GM12892 (cell line): Measurements from ENCODE around the gene MOGAT1.

Experiments used
- POLR2A ChIP-seq: IDR thresholded peaks from 2 replicates; pipeline ENCODE4 v1.6.1; 2011; ENCODE audit warnings: low read depth, low read length, control low read depth
- POLR2AphosphoS5 ChIP-seq: IDR thresholded peaks from 2 replicates; pipeline ENCODE4 v1.6.1; 2011; ENCODE audit warnings: low read depth, low read length, control low read depth
- TAF1 ChIP-seq: IDR thresholded peaks from 2 replicates; pipeline ENCODE4 v1.6.1; 2011; ENCODE audit warnings: low read depth, mild to moderate bottlenecking, control low read depth, low read length, borderline replicate concordance

GRCh38 chr2:222756362-222756831, 84.9 kb downstream of the MOGAT1 start:
- TF ChIP-seq POLR2A: no peak
- TF ChIP-seq POLR2AphosphoS5: no peak
- TF ChIP-seq TAF1: no peak
